Endothelial cell of umbilical vein (primary cell): Measurements from ENCODE around the gene RPGRIP1L. TPM values are rescaled to one million over a fixed set of nuclear protein-coding genes. Genes with fewer than 3 reads are reported as not detected.

Source experiments
- BruUV-seq: library from RNA; stranded (reverse); fragments of 400-500 nt; replicated peaks from 2 replicates; lab custom pipeline; 2021; lab: Mats Ljungman, UMichigan
- CTCF ChIA-PET: fragments of 300-600, 350-600 bp; sonication (Branson Sonifier 250); formaldehyde crosslinking; loops from one replicate; lab custom pipeline; 2021; ENCODE audit warnings: antibody characterized with exemption, inconsistent platforms; lab: Charles Lee
- POLR2A ChIA-PET: fragments of 300-600, 350-600 bp; sonication (Branson Sonifier 250); formaldehyde crosslinking; loops from one replicate; lab custom pipeline; 2021; ENCODE audit warnings: antibody characterized with exemption, inconsistent platforms; lab: Charles Lee
- DNase-seq: peaks from one replicate; pipeline ENCODE4 v3.0.0-alpha.2; 2011; ENCODE audit warnings: low read depth, low spot score
- FAIRE-seq: peaks from 2 replicates; lab custom pipeline; 2011; peaks lifted over from hg19 to GRCh38; lab: Jason Lieb, UNC
- H2AFZ ChIP-seq: 2 replicates; pipeline ENCODE4 v1.6.0; 2012; ENCODE audit warnings: low read depth, low read length, control low read depth, inconsistent platforms
- H3K27ac ChIP-seq: 2 replicates; pipeline ENCODE4 v1.5.1; 2011; ENCODE audit warnings: low read depth, mild to moderate bottlenecking, control low read depth, low read length, moderate library complexity; ENCODE audit not compliant: insufficient read depth
- H3K27me3 ChIP-seq, 2 experiments: 2 replicates each; pipeline versions ENCODE4 v1.6.0 to v1.6.1; 2011; ENCODE audit warnings: low read length in 2 of 2, mixed read lengths in 1 of 2; ENCODE audit not compliant: control insufficient read depth in 2 of 2, insufficient read depth in 2 of 2
- H3K36me3 ChIP-seq, 2 experiments: 2 replicates in 1 of 2; 3 replicates in 1 of 2; pipeline ENCODE4 v1.5.1; 2011; ENCODE audit warnings: low read length in 2 of 2, mild to moderate bottlenecking in 1 of 2, moderate library complexity in 1 of 2; ENCODE audit not compliant: control insufficient read depth in 2 of 2, insufficient read depth in 2 of 2; ENCODE audit errors: extremely low read depth in 1 of 2
- H3K4me1 ChIP-seq: 3 replicates; pipeline ENCODE4 v1.5.1; 2011; ENCODE audit warnings: mild to moderate bottlenecking, low read length; ENCODE audit not compliant: control insufficient read depth, insufficient read depth; ENCODE audit errors: extremely low read depth
- H3K4me2 ChIP-seq: 2 replicates; pipeline ENCODE4 v1.6.1; 2011; ENCODE audit warnings: low read length, control low read depth, mixed read lengths; ENCODE audit not compliant: insufficient read depth
- H3K4me3 ChIP-seq, 3 experiments: fragments of 200-600 bp in 1 of 3; sonication (generic), shearing (Covaris generic) in 1 of 3; replicated peaks in 1 of 3; 2 replicates each; pipeline ENCODE4 v1.5.1; 2011 to 2016; ENCODE audit warnings: control low read depth in 3 of 3, low read length in 3 of 3, mild to moderate bottlenecking in 2 of 3, inconsistent platforms in 1 of 3, low read depth in 1 of 3, moderate library complexity in 1 of 3; ENCODE audit not compliant: insufficient read depth in 1 of 3
- H3K79me2 ChIP-seq: 2 replicates; pipeline ENCODE4 v1.6.0; 2012; ENCODE audit warnings: low read length, inconsistent platforms; ENCODE audit not compliant: control insufficient read depth, insufficient read depth
- H3K9ac ChIP-seq: replicated peaks from 2 replicates; pipeline ENCODE3; 2011; ENCODE audit warnings: low read length, control low read depth; ENCODE audit not compliant: insufficient read depth; ENCODE audit errors: extremely low read depth
- H3K9me1 ChIP-seq: replicated peaks from 3 replicates; pipeline ENCODE4 v1.6.0; 2011; ENCODE audit warnings: mild to moderate bottlenecking, low read length; ENCODE audit not compliant: control insufficient read depth, insufficient read depth; ENCODE audit errors: extremely low read depth
- H3K9me3 ChIP-seq: replicated peaks from 2 replicates; pipeline ENCODE4 v1.5.1; 2012; ENCODE audit warnings: low read length, inconsistent platforms; ENCODE audit not compliant: control insufficient read depth, insufficient read depth
- H4K20me1 ChIP-seq: replicated peaks from 2 replicates; pipeline ENCODE3; 2011; ENCODE audit warnings: mild to moderate bottlenecking, low read length; ENCODE audit not compliant: control insufficient read depth, insufficient read depth; ENCODE audit errors: extremely low read depth
- CTCF ChIP-seq, 2 donors: IDR thresholded peaks; 1 replicate in 1 of 2; 2 replicates in 1 of 2; pipeline ENCODE4 v1.5.1; 2011; ENCODE audit warnings: low read length in 2 of 2, mild to moderate bottlenecking in 2 of 2, moderate library complexity in 2 of 2, control low read depth in 1 of 2, inconsistent platforms in 1 of 2, low read depth in 1 of 2; ENCODE audit not compliant: insufficient read depth in 1 of 2; ENCODE audit errors: extremely low read depth in 1 of 2
- EZH2 ChIP-seq: IDR thresholded peaks from 2 replicates; pipeline ENCODE4 v1.6.1; 2012; ENCODE audit warnings: borderline replicate concordance, low read depth, mild to moderate bottlenecking, moderate library complexity, low read length, inconsistent platforms; ENCODE audit not compliant: severe bottlenecking
- FOS ChIP-seq: IDR thresholded peaks from 2 replicates; pipeline ENCODE4 v1.6.1; 2011; ENCODE audit warnings: mild to moderate bottlenecking, low read length, moderate library complexity, borderline replicate concordance; ENCODE audit not compliant: insufficient read depth
- GATA2 ChIP-seq: IDR thresholded peaks from 2 replicates; pipeline ENCODE4 v1.7.0; 2011; ENCODE audit warnings: low read depth, mild to moderate bottlenecking, moderate library complexity, mixed read lengths, low read length; ENCODE audit not compliant: insufficient read length, insufficient read depth
- JUN ChIP-seq: IDR thresholded peaks from 2 replicates; pipeline ENCODE4 v1.6.1; 2011; ENCODE audit warnings: borderline replicate concordance, low read depth; ENCODE audit not compliant: insufficient read length, insufficient read depth
- MAX ChIP-seq: IDR thresholded peaks from 2 replicates; pipeline ENCODE4 v1.6.1; 2011; ENCODE audit not compliant: insufficient read depth, insufficient read length
- MYC ChIP-seq: IDR thresholded peaks from one replicate; pipeline ENCODE4 v1.6.1; 2011; ENCODE audit warnings: mild to moderate bottlenecking, low read depth, low read length
- POLR2A ChIP-seq: IDR thresholded peaks from 2 replicates; pipeline ENCODE4 v1.6.1; 2012; ENCODE audit warnings: low read depth, mild to moderate bottlenecking, control low read depth, low read length
- POLR2AphosphoS5 ChIP-seq: IDR thresholded peaks from 2 replicates; pipeline ENCODE4 v1.6.1; 2012; ENCODE audit warnings: low read depth, mild to moderate bottlenecking, control low read depth, low read length, moderate library complexity; ENCODE audit not compliant: insufficient read depth
- dilution Hi-C: fragments of 300-500 bp; cut with MboI; formaldehyde crosslinking; loops from one replicate; pipeline ENCODE4 v1.15.0; 2019; ENCODE audit warnings: low sequenced_read_pairs; ENCODE audit not compliant: extremely low pct_ligation_motif_present
- intact Hi-C: fragments of 100-400 bp; cut with micrococcal nuclease; formaldehyde crosslinking; loops from one replicate; pipeline ENCODE4 v1.10.0; 2022
- polyA plus RNA-seq, 4 experiments: library from polyadenylated mRNA; depleted of rRNA in 3 of 4; stranded (reverse) in 3 of 4; unstranded in 1 of 4; fragments of >200 nt; gene quantifications; 2 replicates each; pipeline versions ENCODE4 v1.2.1 to v1.2.3, GENCODE V29; 2011 to 2012; ENCODE audit warnings: missing spikeins in 1 of 4
- total RNA-seq: library from RNA; stranded (reverse); gene quantifications from 2 replicates; pipeline ENCODE4 v1.2.3, GENCODE V29; 2021

Gene RPGRIP1L
- total and polyA plus RNA-seq, 2 donors (not counting 3 experiments of a cell fraction or from before 2014, with no cell fraction given) = 3.2 to 13.2 TPM

- H3K4me1 ChIP-seq = no peaks in the 10 kb centered on the region
- no peaks in the 10 kb centered on the region for H3K36me3 ChIP-seq
- H3K9me3 ChIP-seq = no peaks in the 10 kb centered on the region
- no peak for FAIRE-seq
- H3K27ac ChIP-seq = no peak overlapping the region
- H3K79me2 ChIP-seq = no peaks in the 10 kb centered on the region
- no TSS peak for BruUV-seq
- POLR2A ChIA-PET = no interaction called here
- H4K20me1 ChIP-seq = no peaks in the 10 kb centered on the region
- CTCF ChIA-PET = interaction anchor here (0.6 kb wide), 1 partner anchor 78 kb away, joined by 3 read pairs; no protein-coding TSS in a partner anchor
- no peak for DNase-seq
- H3K27me3 ChIP-seq = no peaks in the 10 kb centered on the region
- H3K9ac ChIP-seq = no peak overlapping the region
- no peak overlapping the region for H3K4me2 ChIP-seq
- H3K9me1 ChIP-seq = peaks cover 2% of the 10 kb centered on the region
- dilution Hi-C loops = no loop called here
- no peak overlapping the region for H2AFZ ChIP-seq
- intact Hi-C loops = no loop called here
- H3K4me3 ChIP-seq = no peak overlapping the region
- no peak for TF ChIP-seq MYC
- TF ChIP-seq MAX = no peak
- no peak for TF ChIP-seq POLR2A
- no peak for TF ChIP-seq CTCF (IDR thresholded peaks at IDR 0.05; ENCODE audit: extremely low read depth in 1 of 2, insufficient read depth in 1 of 2, low read depth in 1 of 2, low read length in 2 of 2)
- no peak for TF ChIP-seq GATA2
- TF ChIP-seq FOS = no peak
- TF ChIP-seq JUN = no peak
- TF ChIP-seq POLR2AphosphoS5 = no peak
- no peak for TF ChIP-seq EZH2
Measured at GRCh38 chr16:53664724-53665345, 38.8 kb downstream of the RPGRIP1L start.
